ENCODE measurements around the gene STRN.

Gene STRN

DNA sequence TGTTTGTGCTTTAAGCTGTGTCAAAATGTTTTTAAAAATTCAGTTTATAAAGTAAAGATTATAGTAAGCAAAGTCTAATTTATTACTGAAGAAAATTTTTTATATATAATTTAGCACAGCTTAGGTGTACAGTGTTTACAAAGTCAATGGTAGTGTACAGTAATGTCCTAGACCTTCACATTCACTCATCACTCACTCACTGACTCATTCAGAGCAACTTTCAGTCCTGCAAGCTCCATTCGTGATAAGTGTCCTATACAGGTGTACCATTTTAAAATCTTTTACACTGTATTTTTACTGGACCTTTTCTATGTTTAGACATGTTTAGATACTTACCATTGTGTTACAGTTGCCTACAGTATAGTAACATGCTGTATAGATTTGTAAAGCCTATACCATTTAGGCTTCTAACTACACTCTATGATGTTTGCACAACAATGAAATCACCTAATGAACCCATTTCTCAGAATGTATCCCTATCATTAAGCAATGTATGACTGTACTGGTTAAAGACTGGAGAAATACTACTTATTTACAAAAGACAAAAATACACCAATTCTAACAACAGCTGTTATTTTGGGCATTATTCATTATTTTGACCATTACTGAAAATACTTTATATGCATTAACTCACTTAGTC, 95.1 kb downstream of the STRN start:
- H3K27ac ChIP-seq (ENCODE audit: low read length) = no peak overlapping the region
- no peak overlapping the region for H3K4me3 ChIP-seq (ENCODE audit: low read length in 2 of 2)
- H3K9ac ChIP-seq (ENCODE audit: low read length in 2 of 2) = no peak overlapping the region
- no peaks in the 10 kb centered on the region for H3K9me3 ChIP-seq (ENCODE audit: control insufficient read depth in 2 of 2, low read length in 2 of 2)
- no peaks in the 10 kb centered on the region for H3K4me1 ChIP-seq (ENCODE audit: control insufficient read depth, insufficient read depth, low read length)
- H3K27me3 ChIP-seq (ENCODE audit: control insufficient read depth in 1 of 2, insufficient read depth in 2 of 2, low read length in 2 of 2) = no peaks in the 10 kb centered on the region
- H3K36me3 ChIP-seq (ENCODE audit: control insufficient read depth in 2 of 2, insufficient read depth in 2 of 2, low read length in 2 of 2) = peaks cover 3 to 10% of the 10 kb centered on the region in 2 donors

DNA sequence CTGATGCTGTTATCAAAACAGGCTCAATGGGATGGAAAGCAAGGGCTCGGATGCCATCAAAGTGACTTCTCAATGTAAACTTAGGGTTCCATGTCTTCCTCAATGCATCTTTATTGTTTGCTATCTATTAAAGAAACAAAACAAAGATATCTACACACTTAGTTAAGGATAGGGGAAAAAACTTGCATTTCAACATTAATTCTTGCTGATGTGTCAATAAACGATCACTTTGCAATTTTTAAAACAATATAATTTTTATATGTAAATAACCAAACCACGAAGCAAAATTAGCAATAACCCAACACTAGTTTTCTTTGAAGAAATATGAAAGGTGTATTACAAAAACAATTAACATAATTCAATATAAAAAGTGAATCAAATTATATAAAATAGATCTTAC, 96.7 kb downstream of the STRN start:
- no peak overlapping the region for H3K27ac ChIP-seq (ENCODE audit: low read length)
- no peaks in the 10 kb centered on the region for H3K4me1 ChIP-seq (ENCODE audit: control insufficient read depth, insufficient read depth, low read length)
- H3K9me3 ChIP-seq (ENCODE audit: control insufficient read depth in 2 of 2, low read length in 2 of 2) = no peaks in the 10 kb centered on the region
- H3K9ac ChIP-seq (ENCODE audit: low read length in 2 of 2) = no peak overlapping the region
- H3K4me3 ChIP-seq (ENCODE audit: low read length in 2 of 2) = no peak overlapping the region
- H3K27me3 ChIP-seq (ENCODE audit: control insufficient read depth in 1 of 2, insufficient read depth in 2 of 2, low read length in 2 of 2) = no peaks in the 10 kb centered on the region
- peaks cover 3 to 8% of the 10 kb centered on the region in 2 donors for H3K36me3 ChIP-seq (ENCODE audit: control insufficient read depth in 2 of 2, insufficient read depth in 2 of 2, low read length in 2 of 2)

DNA sequence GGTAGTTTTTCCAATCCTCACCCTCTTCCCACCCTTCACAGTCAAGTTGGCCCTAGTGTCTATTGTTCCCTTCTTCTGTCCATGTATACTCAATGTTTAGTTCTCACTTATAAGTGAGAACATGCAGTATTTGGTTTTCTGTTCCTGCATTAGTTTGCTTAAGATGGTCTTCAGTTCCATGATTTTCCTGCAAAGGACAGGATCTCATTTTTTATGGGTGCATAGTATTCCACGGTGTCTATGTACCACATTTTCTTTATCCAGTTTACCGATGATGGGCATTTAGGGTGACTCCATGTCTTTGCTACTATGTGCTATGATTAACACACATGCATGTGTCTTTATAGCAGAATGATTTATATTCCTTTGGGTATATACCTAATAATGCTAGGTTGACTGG, 104.4 kb downstream of the STRN start:
- no peak overlapping the region for H3K4me3 ChIP-seq (ENCODE audit: low read length in 2 of 2)
- H3K27me3 ChIP-seq (ENCODE audit: control insufficient read depth in 1 of 2, insufficient read depth in 2 of 2, low read length in 2 of 2) = no peaks in the 10 kb centered on the region
- H3K4me1 ChIP-seq (ENCODE audit: control insufficient read depth, insufficient read depth, low read length) = no peaks in the 10 kb centered on the region
- H3K36me3 ChIP-seq (ENCODE audit: control insufficient read depth in 2 of 2, insufficient read depth in 2 of 2, low read length in 2 of 2) = peaks cover 3 to 16% of the 10 kb centered on the region in 2 donors
- H3K9me3 ChIP-seq (ENCODE audit: control insufficient read depth in 2 of 2, low read length in 2 of 2) = no peaks in the 10 kb centered on the region
- no peak overlapping the region for H3K27ac ChIP-seq (ENCODE audit: low read length)
- no peak overlapping the region for H3K9ac ChIP-seq (ENCODE audit: low read length in 2 of 2)

DNA sequence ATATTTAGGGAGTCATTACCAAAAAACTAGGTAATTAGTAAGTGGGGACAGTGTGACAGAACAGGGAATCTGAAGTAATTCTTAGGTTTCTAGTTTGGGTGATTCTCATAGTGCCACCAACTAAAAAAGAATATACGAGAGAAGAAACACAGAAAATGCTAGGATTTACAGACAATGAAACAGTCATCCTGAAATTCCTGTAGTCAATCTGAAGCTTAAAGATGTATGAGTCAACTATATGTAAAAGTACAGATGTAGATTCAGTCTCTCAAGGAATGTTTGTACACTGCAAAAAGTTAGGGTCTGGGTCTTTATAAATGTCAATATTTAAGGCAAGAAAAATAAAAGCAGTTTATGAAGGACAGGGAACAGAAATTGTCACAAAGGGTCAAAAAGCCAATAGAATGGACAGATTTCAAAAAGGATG, 107.0 kb downstream of the STRN start:
- Histone ChIP-seq H3K4me1 (ENCODE audit: control insufficient read depth, insufficient read depth, low read length) (no peaks in the 10 kb centered on the region), H3K9me3 (ENCODE audit: control insufficient read depth in 2 of 2, low read length in 2 of 2) (no peaks in the 10 kb centered on the region), H3K4me3 (ENCODE audit: low read length in 2 of 2) (no peak overlapping the region), H3K9ac (ENCODE audit: low read length in 2 of 2) (no peak overlapping the region), H3K27ac (ENCODE audit: low read length) (no peak overlapping the region), H3K36me3 (ENCODE audit: control insufficient read depth in 2 of 2, insufficient read depth in 2 of 2, low read length in 2 of 2) (peaks cover 3 to 21% of the 10 kb centered on the region in 2 donors), H3K27me3 (ENCODE audit: control insufficient read depth in 1 of 2, insufficient read depth in 2 of 2, low read length in 2 of 2) (no peaks in the 10 kb centered on the region)

DNA sequence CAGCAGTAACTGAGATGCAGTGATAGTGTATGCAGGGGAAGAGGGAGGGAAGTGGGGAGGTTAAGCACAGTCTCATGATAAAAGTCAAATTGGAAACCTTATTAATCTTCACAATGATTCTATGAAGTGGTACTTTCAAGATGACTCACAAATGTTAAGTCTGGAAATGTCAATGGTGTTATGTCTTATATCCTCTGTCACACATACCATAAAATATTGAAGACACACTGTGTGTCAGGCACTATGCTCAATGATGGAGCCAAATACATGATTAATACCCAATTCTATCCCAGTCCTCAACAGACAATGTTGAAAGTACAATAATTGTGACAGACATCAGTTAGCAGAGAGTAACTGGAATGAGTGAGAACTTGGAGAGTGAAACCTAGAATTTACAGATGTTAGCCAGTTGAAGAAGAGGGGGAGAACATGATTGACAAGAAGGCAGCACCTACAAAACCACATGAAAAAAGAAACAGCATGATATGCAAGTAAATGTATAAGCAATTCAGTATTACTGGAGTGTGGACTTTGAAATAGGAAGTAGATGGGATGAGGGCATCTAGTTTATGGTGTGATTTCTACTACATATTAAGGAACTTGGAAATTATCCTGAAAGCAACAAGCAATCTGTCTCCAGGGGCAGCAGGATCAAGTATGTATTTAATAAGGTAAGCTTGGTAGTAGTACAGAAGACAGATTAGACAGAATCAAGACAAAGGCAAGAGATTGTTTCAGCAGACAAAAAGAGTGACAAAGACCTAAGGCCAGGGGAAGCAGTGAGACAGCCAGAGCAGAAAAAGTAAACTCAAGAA, 107.6 kb downstream of the STRN start:
- Histone ChIP-seq H3K27me3 (ENCODE audit: control insufficient read depth in 1 of 2, insufficient read depth in 2 of 2, low read length in 2 of 2) (no peaks in the 10 kb centered on the region), H3K4me3 (ENCODE audit: low read length in 2 of 2) (no peak overlapping the region), H3K4me1 (ENCODE audit: control insufficient read depth, insufficient read depth, low read length) (no peaks in the 10 kb centered on the region), H3K9ac (ENCODE audit: low read length in 2 of 2) (no peak overlapping the region), H3K27ac (ENCODE audit: low read length) (no peak overlapping the region), H3K9me3 (ENCODE audit: control insufficient read depth in 2 of 2, low read length in 2 of 2) (no peaks in the 10 kb centered on the region), H3K36me3 (ENCODE audit: control insufficient read depth in 2 of 2, insufficient read depth in 2 of 2, low read length in 2 of 2) (peaks cover 3 to 21% of the 10 kb centered on the region in 2 donors)

DNA sequence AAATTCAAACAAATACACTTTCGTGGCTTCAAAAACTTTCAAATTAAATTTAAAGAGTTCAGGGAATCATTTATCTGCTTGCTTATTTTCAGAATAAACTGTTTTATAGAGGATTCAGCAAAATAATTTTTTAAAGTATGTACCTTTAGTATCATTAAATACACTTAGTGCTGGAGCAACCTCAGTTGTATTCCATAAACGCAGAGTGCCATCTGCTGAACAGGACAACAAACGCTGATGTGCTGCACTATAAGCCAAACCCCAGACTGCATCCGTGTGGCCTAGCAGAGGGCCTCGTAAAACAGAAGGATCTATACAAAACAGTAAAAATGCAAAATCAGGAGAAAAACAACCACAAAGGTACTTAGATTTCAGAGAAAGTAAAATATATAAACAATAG, 108.6 kb downstream of the STRN start:
- H3K27me3 ChIP-seq (ENCODE audit: control insufficient read depth in 1 of 2, insufficient read depth in 2 of 2, low read length in 2 of 2) = no peaks in the 10 kb centered on the region
- no peak overlapping the region for H3K4me3 ChIP-seq (ENCODE audit: low read length in 2 of 2)
- H3K4me1 ChIP-seq (ENCODE audit: control insufficient read depth, insufficient read depth, low read length) = no peaks in the 10 kb centered on the region
- no peak overlapping the region for H3K9ac ChIP-seq (ENCODE audit: low read length in 2 of 2)
- H3K27ac ChIP-seq (ENCODE audit: low read length) = no peak overlapping the region
- H3K9me3 ChIP-seq (ENCODE audit: control insufficient read depth in 2 of 2, low read length in 2 of 2) = no peaks in the 10 kb centered on the region
- H3K36me3 ChIP-seq (ENCODE audit: control insufficient read depth in 2 of 2, insufficient read depth in 2 of 2, low read length in 2 of 2) = peaks cover 3 to 21% of the 10 kb centered on the region in 2 donors

DNA sequence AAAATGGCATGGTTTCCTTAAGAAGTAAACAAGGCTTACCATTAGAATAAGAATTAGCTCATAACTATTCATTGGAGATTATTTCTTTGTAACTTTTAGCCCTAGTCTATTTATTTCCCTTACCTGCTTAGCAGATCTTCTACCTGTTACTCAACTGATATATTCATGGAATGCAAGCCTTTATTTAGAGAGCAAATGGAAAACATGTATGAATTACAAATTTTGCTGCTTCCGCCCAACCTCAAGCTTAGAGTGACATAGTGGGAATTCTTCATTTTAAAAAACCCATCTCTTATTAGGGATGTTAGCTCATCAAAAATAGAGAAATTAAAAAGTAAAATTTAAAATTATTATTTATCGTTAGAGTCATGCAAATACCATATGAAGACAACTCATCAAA, 110.9 kb downstream of the STRN start:
- Histone ChIP-seq H3K27me3 (ENCODE audit: control insufficient read depth in 1 of 2, insufficient read depth in 2 of 2, low read length in 2 of 2) (no peaks in the 10 kb centered on the region), H3K4me1 (ENCODE audit: control insufficient read depth, insufficient read depth, low read length) (no peaks in the 10 kb centered on the region), H3K27ac (ENCODE audit: low read length) (no peak overlapping the region), H3K9me3 (ENCODE audit: control insufficient read depth in 2 of 2, low read length in 2 of 2) (no peaks in the 10 kb centered on the region), H3K36me3 (ENCODE audit: control insufficient read depth in 2 of 2, insufficient read depth in 2 of 2, low read length in 2 of 2) (peaks cover 6 to 21% of the 10 kb centered on the region in 2 donors), H3K4me3 (ENCODE audit: low read length in 2 of 2) (no peak overlapping the region), H3K9ac (ENCODE audit: low read length in 2 of 2) (no peak overlapping the region)

DNA sequence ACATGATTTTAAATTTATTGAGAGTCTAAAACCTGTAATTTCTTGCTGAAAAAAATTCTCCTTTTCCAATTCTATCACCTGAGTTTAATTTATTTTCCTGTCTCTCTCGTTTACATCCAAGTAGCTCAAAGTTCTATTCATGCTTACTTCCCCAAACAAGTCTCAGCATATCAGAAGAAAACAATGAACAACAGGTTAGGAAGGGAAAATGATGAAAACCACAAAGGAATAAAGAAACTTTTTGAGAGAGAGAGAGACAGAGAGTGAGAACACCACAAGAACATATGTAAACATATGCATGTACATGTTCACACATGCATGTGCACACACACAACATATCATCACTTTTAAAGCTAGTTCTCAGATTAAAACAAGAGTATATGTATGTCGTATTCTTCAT, 112.1 kb downstream of the STRN start:
- no peaks in the 10 kb centered on the region for H3K4me1 ChIP-seq (ENCODE audit: control insufficient read depth, insufficient read depth, low read length)
- no peaks in the 10 kb centered on the region for H3K27me3 ChIP-seq (ENCODE audit: control insufficient read depth in 1 of 2, insufficient read depth in 2 of 2, low read length in 2 of 2)
- H3K36me3 ChIP-seq (ENCODE audit: control insufficient read depth in 2 of 2, insufficient read depth in 2 of 2, low read length in 2 of 2) = peaks cover 11 to 25% of the 10 kb centered on the region in 2 donors
- no peak overlapping the region for H3K9ac ChIP-seq (ENCODE audit: low read length in 2 of 2)
- no peak overlapping the region for H3K4me3 ChIP-seq (ENCODE audit: low read length in 2 of 2)
- H3K27ac ChIP-seq (ENCODE audit: low read length) = no peak overlapping the region
- H3K9me3 ChIP-seq (ENCODE audit: control insufficient read depth in 2 of 2, low read length in 2 of 2) = no peaks in the 10 kb centered on the region

DNA sequence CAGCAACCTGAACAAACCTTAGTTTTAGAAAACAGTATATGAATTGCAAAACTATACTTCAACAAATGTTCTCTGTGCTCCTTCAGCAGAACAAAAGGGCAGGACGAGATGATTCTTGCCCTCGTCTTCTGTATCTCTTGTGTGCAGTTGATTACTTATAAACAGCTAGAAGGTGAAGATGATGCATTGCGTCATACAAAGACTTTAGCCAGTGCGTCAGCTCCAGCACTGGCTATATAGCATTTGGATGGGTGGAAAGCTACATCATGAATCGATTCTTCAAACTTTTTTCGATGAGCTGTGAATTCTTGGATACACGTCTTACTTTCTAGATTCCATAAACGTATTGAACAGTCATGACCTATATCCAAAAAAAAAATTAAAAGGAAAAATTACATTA, 117.1 kb downstream of the STRN start:
- Histone ChIP-seq H3K27me3 (ENCODE audit: control insufficient read depth in 1 of 2, insufficient read depth in 2 of 2, low read length in 2 of 2) (no peaks in the 10 kb centered on the region), H3K36me3 (ENCODE audit: control insufficient read depth in 2 of 2, insufficient read depth in 2 of 2, low read length in 2 of 2) (peaks cover 10% of the 10 kb centered on the region in 2 donors), H3K4me1 (ENCODE audit: control insufficient read depth, insufficient read depth, low read length) (no peaks in the 10 kb centered on the region), H3K9ac (ENCODE audit: low read length in 2 of 2) (no peak overlapping the region), H3K4me3 (ENCODE audit: low read length in 2 of 2) (no peak overlapping the region), H3K9me3 (ENCODE audit: control insufficient read depth in 2 of 2, low read length in 2 of 2) (no peaks in the 10 kb centered on the region), H3K27ac (ENCODE audit: low read length) (no peak overlapping the region)

DNA sequence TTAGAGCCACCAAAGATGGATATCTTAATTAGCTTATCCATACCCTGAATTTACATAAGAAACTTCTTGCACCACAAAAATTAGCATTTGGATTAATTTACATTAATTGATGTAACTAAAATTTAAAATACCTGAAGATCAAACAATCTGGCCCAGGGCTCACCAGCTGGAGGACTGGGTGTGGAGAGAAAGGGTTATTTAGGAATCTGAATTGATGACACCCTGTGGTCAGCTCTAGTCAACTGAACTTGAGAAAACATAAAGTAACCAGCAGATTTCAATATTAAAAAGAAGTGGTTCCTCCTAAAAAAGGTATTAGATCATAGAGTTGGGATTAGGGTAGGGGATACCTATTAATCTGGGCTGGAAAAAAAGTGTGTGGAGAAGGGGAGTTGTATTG, 122.5 kb downstream of the STRN start:
- no peaks in the 10 kb centered on the region for H3K27me3 ChIP-seq (ENCODE audit: control insufficient read depth in 1 of 2, insufficient read depth in 2 of 2, low read length in 2 of 2)
- H3K36me3 ChIP-seq (ENCODE audit: control insufficient read depth in 2 of 2, insufficient read depth in 2 of 2, low read length in 2 of 2) = peaks cover 0 to 6% of the 10 kb centered on the region in 2 donors
- H3K9ac ChIP-seq (ENCODE audit: low read length in 2 of 2) = no peak overlapping the region

More for the DNA sequence above, 122.5 kb downstream of the STRN start:
- H3K4me3 ChIP-seq (ENCODE audit: low read length in 2 of 2) = no peak overlapping the region
- H3K9me3 ChIP-seq (ENCODE audit: control insufficient read depth in 2 of 2, low read length in 2 of 2) = no peaks in the 10 kb centered on the region
- no peak overlapping the region for H3K27ac ChIP-seq (ENCODE audit: low read length)
- H3K4me1 ChIP-seq (ENCODE audit: control insufficient read depth, insufficient read depth, low read length) = no peaks in the 10 kb centered on the region
